ENCODE data around the gene PCDH9.

- no peak for TF ChIP-seq CTCF (IDR thresholded peaks at IDR 0.05)
- TF ChIP-seq POLR2A (IDR thresholded peaks at IDR 0.05) = no peak
These were observed 330.2 kb downstream of the PCDH9 start for GRCh38 chr13:66899955-66900354.

Data from right lobe of liver (tissue), 4 donors.